NCI-H1930 (cell line): ENCODE measurements around the gene METTL25B.
A peak's percentile ranks its signal among the peaks of the same experiment; 100 is the strongest.

Source experiments
- DNase-seq, 2 experiments: peaks; one replicate each; lab custom pipeline; 2025; lab: John Stamatoyannopoulos, UW

METTL25B gene

GRCh38 chr1:156727926-156728598 lies at the start of gene METTL25B:
Gene METTL25B (plus strand): TSS chr1:156728469. CDS start chr1:156729105, 636 bp downstream.
- DNase-seq = peak; percentile 77 to 86

GRCh38 chr1:156680056-156680455 lies 48.2 kb upstream of the METTL25B start:
- no peak for DNase-seq

GRCh38 chr1:156681196-156681960 lies 46.9 kb upstream of the METTL25B start:
- DNase-seq = no peak

- DNase-seq = no peak
Measured at GRCh38 chr1:156682166-156682890, 45.9 kb upstream of the METTL25B start.

- DNase-seq = no peak
Measured at GRCh38 chr1:156684227-156684782, 44.0 kb upstream of the METTL25B start.

- peak; percentile 53 to 76 for DNase-seq
Measured at GRCh38 chr1:156689035-156689952, 39.0 kb upstream of the METTL25B start.

GRCh38 chr1:156689953-156690674 lies 38.2 kb upstream of the METTL25B start:
- no peak for DNase-seq

- no peak for DNase-seq
Measured at GRCh38 chr1:156690675-156691036, 37.6 kb upstream of the METTL25B start.

- no peak for DNase-seq
Measured at GRCh38 chr1:156691191-156691590, 37.1 kb upstream of the METTL25B start.

- DNase-seq = no peak
Measured at GRCh38 chr1:156691665-156692440, 36.4 kb upstream of the METTL25B start.

- no peak for DNase-seq
Measured at GRCh38 chr1:156692441-156692924, 35.8 kb upstream of the METTL25B start.

- DNase-seq = no peak
Measured at GRCh38 chr1:156692925-156693847, 35.1 kb upstream of the METTL25B start.

GRCh38 chr1:156693848-156694689 lies 34.2 kb upstream of the METTL25B start:
- no peak for DNase-seq

- no peak for DNase-seq
Measured at GRCh38 chr1:156694690-156694962, 33.6 kb upstream of the METTL25B start.

GRCh38 chr1:156696755-156697154 lies 31.5 kb upstream of the METTL25B start:
- no peak for DNase-seq

- no peak for DNase-seq
Measured at GRCh38 chr1:156697481-156697880, 30.8 kb upstream of the METTL25B start.

GRCh38 chr1:156698995-156699394 lies 29.3 kb upstream of the METTL25B start:
- no peak for DNase-seq
